Cardiac muscle cell (in vitro differentiated cells and primary cell): Measurements from ENCODE around the gene NUP42. TPM values are rescaled to one million over a fixed set of nuclear protein-coding genes. Genes with fewer than 3 reads are reported as not detected.

Experiments
- DNase-seq, 2 donors: peaks; one replicate each; pipeline versions ENCODE4 v3.0.0 to v3.0.0-alpha.2; 2010 to 2017; ENCODE audit warnings: low read depth in 1 of 2, low spot score in 1 of 2
- H3K27ac ChIP-seq: fragments of 200-600 bp; sonication (generic); 2 replicates; pipeline ENCODE4 v1.5.1; 2016
- H3K27me3 ChIP-seq: fragments of 200-600 bp; sonication (generic); 2 replicates; pipeline ENCODE4 v1.6.0; 2016; ENCODE audit warnings: control low read depth
- H3K36me3 ChIP-seq: fragments of 200-600 bp; sonication (generic); 2 replicates; pipeline ENCODE4 v1.5.1; 2016; ENCODE audit warnings: control low read depth
- H3K4me1 ChIP-seq: fragments of 200-600 bp; sonication (generic); 2 replicates; pipeline ENCODE4 v1.8.1; 2017; ENCODE audit warnings: low read depth, mild to moderate bottlenecking, mixed run types
- H3K4me3 ChIP-seq: fragments of 200-600 bp; sonication (generic); 2 replicates; pipeline ENCODE4 v1.5.1; 2016; ENCODE audit warnings: mild to moderate bottlenecking
- H3K9me3 ChIP-seq: fragments of 200-600 bp; sonication (generic); 2 replicates; pipeline ENCODE4 v1.5.1; 2017; ENCODE audit warnings: low read depth, mild to moderate bottlenecking, control low read depth
- polyA plus RNA-seq: library from polyadenylated mRNA; unstranded; fragments of >200 nt; fragmentation: Nextera tagmentation; extraction: Ambion mirVana; gene quantifications from 2 replicates; pipeline ENCODE4 v1.2.1, GENCODE V29; 2016
- total RNA-seq: library from RNA; depleted of rRNA; stranded (reverse); fragments of >200 nt; gene quantifications from 2 replicates; pipeline ENCODE4 v1.2.3, GENCODE V29; 2016
- TF ChIP-seq, protein P1 (sequence below): IDR thresholded peaks from 2 replicates; pipeline ENCODE4 v1.5.1; 2012; ENCODE audit warnings: low read depth, mild to moderate bottlenecking, low read length

Gene NUP42
- total and polyA plus RNA-seq, 2 experiments from 2014 or later: 28.2 to 34.0 TPM

DNA sequence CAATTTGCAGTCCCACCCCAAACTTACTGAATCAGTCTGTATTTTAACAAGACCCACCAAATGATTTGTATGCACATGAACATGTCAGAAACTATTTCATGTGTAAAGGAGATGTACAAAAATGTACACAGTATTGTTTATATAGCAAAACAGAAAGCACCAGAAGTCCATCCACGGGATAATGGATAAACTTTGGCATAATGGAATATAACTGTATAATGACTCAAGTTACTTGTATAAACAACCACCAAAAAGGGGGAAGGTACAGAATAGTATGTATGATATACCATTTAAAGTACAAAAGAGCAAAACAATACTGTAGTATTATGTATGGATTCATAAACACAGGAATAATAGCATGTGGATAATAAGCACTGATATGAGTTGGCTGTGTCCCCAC is 22.4 kb downstream of the NUP42 start:
- H3K4me1 ChIP-seq: no peaks in the 10 kb centered on the region
- H3K36me3 ChIP-seq: peaks cover 22% of the 10 kb centered on the region
- H3K9me3 ChIP-seq: no peaks in the 10 kb centered on the region

DNA sequence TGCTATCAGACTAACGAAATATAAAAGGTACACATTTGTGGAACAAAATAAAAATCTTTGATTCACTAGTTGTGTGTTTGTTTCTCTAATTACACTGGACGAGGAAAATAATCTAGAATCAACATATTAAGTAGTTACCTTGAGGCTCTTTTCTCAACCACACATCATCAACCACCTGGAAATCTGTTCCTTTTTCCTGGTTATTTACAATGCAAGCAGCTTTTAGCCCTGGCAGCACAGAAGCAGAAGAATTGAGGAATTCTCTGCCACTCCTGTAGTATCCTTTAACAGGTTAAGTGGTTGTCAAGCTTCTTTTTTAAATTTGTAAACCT is 23.7 kb downstream of the NUP42 start:
- Histone ChIP-seq H3K4me3 (no peak overlapping the region), H3K36me3 (peaks cover 13% of the 10 kb centered on the region), H3K27ac (no peak overlapping the region), H3K9me3 (no peaks in the 10 kb centered on the region), H3K27me3 (no peaks in the 10 kb centered on the region), H3K4me1 (no peaks in the 10 kb centered on the region)
- TF ChIP-seq, protein P1, sequence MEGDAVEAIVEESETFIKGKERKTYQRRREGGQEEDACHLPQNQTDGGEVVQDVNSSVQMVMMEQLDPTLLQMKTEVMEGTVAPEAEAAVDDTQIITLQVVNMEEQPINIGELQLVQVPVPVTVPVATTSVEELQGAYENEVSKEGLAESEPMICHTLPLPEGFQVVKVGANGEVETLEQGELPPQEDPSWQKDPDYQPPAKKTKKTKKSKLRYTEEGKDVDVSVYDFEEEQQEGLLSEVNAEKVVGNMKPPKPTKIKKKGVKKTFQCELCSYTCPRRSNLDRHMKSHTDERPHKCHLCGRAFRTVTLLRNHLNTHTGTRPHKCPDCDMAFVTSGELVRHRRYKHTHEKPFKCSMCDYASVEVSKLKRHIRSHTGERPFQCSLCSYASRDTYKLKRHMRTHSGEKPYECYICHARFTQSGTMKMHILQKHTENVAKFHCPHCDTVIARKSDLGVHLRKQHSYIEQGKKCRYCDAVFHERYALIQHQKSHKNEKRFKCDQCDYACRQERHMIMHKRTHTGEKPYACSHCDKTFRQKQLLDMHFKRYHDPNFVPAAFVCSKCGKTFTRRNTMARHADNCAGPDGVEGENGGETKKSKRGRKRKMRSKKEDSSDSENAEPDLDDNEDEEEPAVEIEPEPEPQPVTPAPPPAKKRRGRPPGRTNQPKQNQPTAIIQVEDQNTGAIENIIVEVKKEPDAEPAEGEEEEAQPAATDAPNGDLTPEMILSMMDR: no peak
- no peak for DNase-seq

More for the DNA sequence above, 22.4 kb downstream of the NUP42 start:
- no peak overlapping the region for H3K27ac ChIP-seq
- no peaks in the 10 kb centered on the region for H3K27me3 ChIP-seq
- no peak for DNase-seq
- TF ChIP-seq, protein P1: no peak
- no peak overlapping the region for H3K4me3 ChIP-seq

GRCh38 chr7:23205909-23206767 is 24.3 kb downstream of the NUP42 start:
- DNase-seq: peak in 1 of 2 donors; percentile 61
- TF ChIP-seq, protein P1: no peak
- no peaks in the 10 kb centered on the region for H3K4me1 ChIP-seq
- H3K27ac ChIP-seq: no peak overlapping the region
- peaks cover 9% of the 10 kb centered on the region for H3K36me3 ChIP-seq
- no peak overlapping the region for H3K4me3 ChIP-seq
- no peaks in the 10 kb centered on the region for H3K27me3 ChIP-seq
- H3K9me3 ChIP-seq: no peaks in the 10 kb centered on the region

DNA sequence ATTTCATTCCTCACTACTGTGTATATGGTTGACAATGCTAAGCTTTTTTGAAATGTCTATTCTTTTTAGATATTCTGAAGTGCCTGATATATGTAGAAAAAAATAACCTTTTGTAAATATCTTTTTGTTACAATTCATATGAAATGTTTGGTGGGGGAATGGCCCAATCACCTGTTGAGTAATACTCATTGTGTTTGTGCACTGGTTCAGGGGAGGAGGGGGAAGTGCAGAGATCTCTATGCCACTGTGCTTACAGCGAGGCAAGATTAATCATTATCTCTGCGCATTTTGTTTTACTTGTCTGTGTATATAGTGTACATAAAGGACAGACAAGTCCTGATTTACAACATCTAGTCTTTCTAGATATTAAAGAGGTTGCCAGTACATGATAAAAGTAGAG is 25.2 kb downstream of the NUP42 start:
- H3K27ac ChIP-seq: no peak overlapping the region
- H3K4me3 ChIP-seq: no peak overlapping the region
- no peaks in the 10 kb centered on the region for H3K9me3 ChIP-seq
- H3K4me1 ChIP-seq: no peaks in the 10 kb centered on the region
- peaks cover 3% of the 10 kb centered on the region for H3K36me3 ChIP-seq
- H3K27me3 ChIP-seq: no peaks in the 10 kb centered on the region
- TF ChIP-seq, protein P1: no peak
- DNase-seq: no peak

DNA sequence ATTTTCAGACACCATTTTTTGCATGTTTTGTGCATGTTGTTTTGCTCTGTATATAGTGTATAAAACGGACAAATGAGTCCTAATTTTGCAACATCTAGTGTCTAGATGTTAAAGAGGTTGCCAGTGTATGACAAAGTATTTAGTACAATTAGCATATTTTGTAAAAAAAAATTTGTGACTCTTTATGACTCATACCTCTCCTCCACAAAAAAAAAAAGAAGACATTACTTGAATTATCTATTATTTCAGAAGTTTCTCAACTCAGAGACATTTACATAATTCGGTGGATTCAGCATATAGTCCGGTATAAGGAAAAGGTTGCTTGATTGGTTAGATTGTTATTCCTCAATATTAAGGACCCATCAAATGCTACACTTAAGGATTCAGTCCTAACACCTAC is 26.0 kb downstream of the NUP42 start:
- DNase-seq: no peak
- H3K27me3 ChIP-seq: no peaks in the 10 kb centered on the region
- no peak overlapping the region for H3K4me3 ChIP-seq
- peaks cover 3% of the 10 kb centered on the region for H3K36me3 ChIP-seq
- TF ChIP-seq, protein P1: no peak
- no peaks in the 10 kb centered on the region for H3K4me1 ChIP-seq
- H3K9me3 ChIP-seq: no peaks in the 10 kb centered on the region
- no peak overlapping the region for H3K27ac ChIP-seq
